ENCODE measurements around the gene AQP1.

AQP1 gene

DNA sequence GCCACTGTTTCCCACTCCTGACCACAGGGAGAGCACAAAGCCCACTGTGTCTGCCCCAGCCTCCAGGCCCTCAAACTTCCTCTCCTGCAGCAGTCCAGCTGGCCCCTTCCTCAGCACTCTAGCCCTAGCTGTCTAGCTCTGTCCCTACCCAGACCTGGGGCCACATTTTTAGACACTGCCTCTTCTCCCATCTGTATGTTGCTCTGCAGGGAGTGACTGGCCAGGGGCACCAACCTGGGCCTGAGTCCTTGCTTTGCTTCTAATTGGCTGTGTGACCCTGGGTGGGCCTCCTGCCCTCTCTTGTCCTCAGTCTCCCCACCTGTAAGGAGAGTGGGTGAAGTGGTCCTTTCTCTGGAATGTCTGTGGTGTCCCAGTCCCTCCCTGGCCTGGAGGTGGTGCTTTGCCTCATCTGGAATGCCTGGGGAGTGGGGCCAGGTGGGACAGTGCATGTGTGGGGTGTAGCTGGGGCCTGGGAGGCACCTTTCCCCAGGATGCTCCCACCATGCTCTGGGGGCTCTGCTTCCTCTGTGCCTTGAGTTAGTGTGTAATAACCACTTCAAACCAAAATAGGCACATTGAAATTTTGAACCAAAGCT lies 25.1 kb downstream of the AQP1 start:
- TF ChIP-seq CREB1 (IDR thresholded peaks at IDR 0.05; ENCODE audit: low read depth) = no peak

DNA sequence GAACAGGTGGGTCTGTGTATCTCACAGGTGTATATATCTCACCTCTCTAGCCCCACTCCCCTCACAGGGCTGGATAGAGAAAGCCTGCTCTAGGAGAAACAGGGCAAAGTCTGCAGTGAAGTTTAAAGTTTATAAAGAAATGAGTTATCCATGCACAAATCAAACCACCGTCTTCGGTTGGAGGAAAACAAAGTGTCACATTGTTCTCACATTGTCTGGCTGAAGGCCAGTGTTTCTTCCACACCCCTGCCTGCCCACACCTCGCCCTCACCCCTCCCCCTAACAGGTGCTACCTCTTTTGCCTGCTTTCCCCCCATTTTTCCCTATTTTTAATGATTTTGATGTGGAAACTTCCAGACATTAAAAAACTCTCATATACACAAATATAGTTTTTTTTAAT lies 25.8 kb downstream of the AQP1 start:
- TF ChIP-seq YY1 (IDR thresholded peaks at IDR 0.05; ENCODE audit: low read depth) (no peak), NFIC (IDR thresholded peaks at IDR 0.05) (0 out of 2 replicates have a peak, but pooled peaks have one; percentile 12), EP300 (IDR thresholded peaks at IDR 0.05; ENCODE audit: borderline replicate concordance) (no peak), FOXM1 (IDR thresholded peaks at IDR 0.05; ENCODE audit: borderline replicate concordance, low read depth) (no peak)
- TF ChIP-seq, protein P1, sequence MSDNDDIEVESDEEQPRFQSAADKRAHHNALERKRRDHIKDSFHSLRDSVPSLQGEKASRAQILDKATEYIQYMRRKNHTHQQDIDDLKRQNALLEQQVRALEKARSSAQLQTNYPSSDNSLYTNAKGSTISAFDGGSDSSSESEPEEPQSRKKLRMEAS (IDR thresholded peaks at IDR 0.05) = no peak
- TF ChIP-seq, protein P2, sequence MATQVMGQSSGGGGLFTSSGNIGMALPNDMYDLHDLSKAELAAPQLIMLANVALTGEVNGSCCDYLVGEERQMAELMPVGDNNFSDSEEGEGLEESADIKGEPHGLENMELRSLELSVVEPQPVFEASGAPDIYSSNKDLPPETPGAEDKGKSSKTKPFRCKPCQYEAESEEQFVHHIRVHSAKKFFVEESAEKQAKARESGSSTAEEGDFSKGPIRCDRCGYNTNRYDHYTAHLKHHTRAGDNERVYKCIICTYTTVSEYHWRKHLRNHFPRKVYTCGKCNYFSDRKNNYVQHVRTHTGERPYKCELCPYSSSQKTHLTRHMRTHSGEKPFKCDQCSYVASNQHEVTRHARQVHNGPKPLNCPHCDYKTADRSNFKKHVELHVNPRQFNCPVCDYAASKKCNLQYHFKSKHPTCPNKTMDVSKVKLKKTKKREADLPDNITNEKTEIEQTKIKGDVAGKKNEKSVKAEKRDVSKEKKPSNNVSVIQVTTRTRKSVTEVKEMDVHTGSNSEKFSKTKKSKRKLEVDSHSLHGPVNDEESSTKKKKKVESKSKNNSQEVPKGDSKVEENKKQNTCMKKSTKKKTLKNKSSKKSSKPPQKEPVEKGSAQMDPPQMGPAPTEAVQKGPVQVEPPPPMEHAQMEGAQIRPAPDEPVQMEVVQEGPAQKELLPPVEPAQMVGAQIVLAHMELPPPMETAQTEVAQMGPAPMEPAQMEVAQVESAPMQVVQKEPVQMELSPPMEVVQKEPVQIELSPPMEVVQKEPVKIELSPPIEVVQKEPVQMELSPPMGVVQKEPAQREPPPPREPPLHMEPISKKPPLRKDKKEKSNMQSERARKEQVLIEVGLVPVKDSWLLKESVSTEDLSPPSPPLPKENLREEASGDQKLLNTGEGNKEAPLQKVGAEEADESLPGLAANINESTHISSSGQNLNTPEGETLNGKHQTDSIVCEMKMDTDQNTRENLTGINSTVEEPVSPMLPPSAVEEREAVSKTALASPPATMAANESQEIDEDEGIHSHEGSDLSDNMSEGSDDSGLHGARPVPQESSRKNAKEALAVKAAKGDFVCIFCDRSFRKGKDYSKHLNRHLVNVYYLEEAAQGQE (IDR thresholded peaks at IDR 0.05; ENCODE audit: low read depth) = no peak

DNA sequence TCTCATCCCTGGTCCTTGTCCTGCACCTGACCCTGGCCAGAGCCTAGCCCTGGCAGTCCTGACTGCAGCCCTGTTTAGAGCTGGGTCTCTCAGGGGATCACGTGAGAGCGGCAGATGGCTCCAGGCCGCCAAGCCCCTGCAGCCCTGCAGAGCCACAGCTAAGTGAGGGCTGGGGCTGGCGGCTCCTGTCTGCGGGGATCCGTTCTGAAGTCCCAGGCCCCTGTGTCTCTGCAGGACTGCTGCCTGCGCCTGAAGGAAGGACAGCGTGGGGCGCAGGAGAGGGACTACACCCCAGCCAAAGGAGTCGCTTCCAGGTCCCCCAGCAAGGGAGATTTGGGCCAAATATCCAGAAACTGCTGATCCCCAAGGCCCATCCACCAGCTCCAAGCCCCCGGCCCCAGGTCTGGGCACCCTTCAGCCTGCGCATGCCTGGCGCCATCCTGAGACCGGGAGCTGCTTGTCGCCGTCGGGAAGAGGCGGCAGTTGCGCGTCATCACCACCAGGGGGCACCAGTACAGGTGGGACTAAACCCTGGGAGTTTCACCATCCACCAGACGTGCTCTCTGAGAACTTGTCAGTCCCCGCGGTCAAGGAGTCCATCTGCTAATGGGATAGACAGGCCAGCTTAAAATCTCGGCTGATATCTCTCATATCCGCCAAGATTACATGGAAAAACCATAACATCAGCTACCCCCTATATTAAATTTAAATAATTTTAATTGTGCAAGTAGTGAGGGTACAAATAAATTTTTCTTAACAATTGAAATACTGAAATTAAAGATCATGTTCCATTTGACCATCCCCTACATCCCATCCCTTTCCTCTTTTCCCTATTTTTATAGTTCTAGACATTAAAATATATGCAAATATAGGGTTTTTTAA lies 27.0 kb downstream of the AQP1 start:
- TF ChIP-seq, protein P2 (IDR thresholded peaks at IDR 0.05; ENCODE audit: low read depth) = no peak
- TF ChIP-seq CEBPB (IDR thresholded peaks at IDR 0.05) = peak; percentile 20; the same call in 1 of the 2 replicates
- no peak for TF ChIP-seq TCF12 (IDR thresholded peaks at IDR 0.05; ENCODE audit: low read depth)
- TF ChIP-seq TAF1 (IDR thresholded peaks at IDR 0.05; ENCODE audit: low read depth) = no peak
- peak; percentile 60 for TF ChIP-seq RAD21 (IDR thresholded peaks at IDR 0.05; ENCODE audit: low read depth)
- no peak for TF ChIP-seq EGR1 (IDR thresholded peaks at IDR 0.05)
- no peak for TF ChIP-seq EP300 (IDR thresholded peaks at IDR 0.05; ENCODE audit: borderline replicate concordance)
- TF ChIP-seq, protein P3, sequence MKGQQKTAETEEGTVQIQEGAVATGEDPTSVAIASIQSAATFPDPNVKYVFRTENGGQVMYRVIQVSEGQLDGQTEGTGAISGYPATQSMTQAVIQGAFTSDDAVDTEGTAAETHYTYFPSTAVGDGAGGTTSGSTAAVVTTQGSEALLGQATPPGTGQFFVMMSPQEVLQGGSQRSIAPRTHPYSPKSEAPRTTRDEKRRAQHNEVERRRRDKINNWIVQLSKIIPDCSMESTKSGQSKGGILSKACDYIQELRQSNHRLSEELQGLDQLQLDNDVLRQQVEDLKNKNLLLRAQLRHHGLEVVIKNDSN (IDR thresholded peaks at IDR 0.05) = no peak
- no peak for TF ChIP-seq FOXM1 (IDR thresholded peaks at IDR 0.05; ENCODE audit: borderline replicate concordance, low read depth)
- no peak for TF ChIP-seq ZBTB7A (IDR thresholded peaks at IDR 0.05; ENCODE audit: low read depth)
- 0 out of 2 replicates have a peak, but pooled peaks have one; percentile 35 for TF ChIP-seq YY1 (IDR thresholded peaks at IDR 0.05; ENCODE audit: low read depth)
- TF ChIP-seq TEAD4 (IDR thresholded peaks at IDR 0.05) = no peak
- TF ChIP-seq CREB1 (IDR thresholded peaks at IDR 0.05; ENCODE audit: low read depth) = no peak
- TF ChIP-seq, protein P1 (IDR thresholded peaks at IDR 0.05) = no peak

DNA sequence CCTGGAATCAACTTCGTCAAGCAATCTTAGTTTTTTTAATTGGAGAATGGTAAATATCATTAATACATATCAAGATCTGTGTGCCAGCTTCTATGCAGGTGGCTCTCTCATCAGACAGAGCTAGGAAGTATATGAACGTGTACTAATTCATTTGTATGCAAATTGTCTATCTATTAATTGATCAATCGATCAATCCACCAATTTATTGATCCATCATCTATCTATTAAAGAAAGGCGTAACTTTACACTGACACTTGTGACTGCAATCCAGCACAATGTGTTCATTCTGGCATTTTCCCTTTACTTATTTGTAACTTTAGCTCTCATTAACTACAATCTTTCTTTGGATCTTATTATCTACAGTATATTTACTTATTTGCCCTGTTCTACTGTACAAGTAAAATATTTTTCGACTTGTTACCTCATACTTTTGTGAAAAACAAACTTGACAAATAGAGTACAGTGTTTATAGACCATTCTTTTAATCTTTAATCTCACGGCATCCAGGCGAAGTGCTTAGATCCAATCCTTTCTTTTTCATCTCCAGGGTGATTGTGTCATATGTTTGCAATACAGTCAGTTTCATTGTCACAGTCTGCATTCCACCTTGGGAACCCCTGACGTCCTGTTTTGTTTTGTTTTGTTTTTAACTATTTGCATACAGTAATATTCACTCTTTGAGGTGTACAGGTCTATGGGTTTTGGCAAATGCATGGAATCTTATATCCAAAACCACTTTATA lies 30.1 kb downstream of the AQP1 start:
- TF ChIP-seq YY1 (IDR thresholded peaks at IDR 0.05; ENCODE audit: low read depth) = no peak
- TF ChIP-seq, protein P2 (IDR thresholded peaks at IDR 0.05; ENCODE audit: low read depth) = no peak
- TF ChIP-seq RAD21 (IDR thresholded peaks at IDR 0.05; ENCODE audit: low read depth) = no peak
- no peak for TF ChIP-seq CREB1 (IDR thresholded peaks at IDR 0.05; ENCODE audit: low read depth)
- no peak for TF ChIP-seq TCF12 (IDR thresholded peaks at IDR 0.05; ENCODE audit: low read depth)
- TF ChIP-seq CEBPB (IDR thresholded peaks at IDR 0.05) = no peak
- TF ChIP-seq ZBTB7A (IDR thresholded peaks at IDR 0.05; ENCODE audit: low read depth) = no peak
- TF ChIP-seq EP300 (IDR thresholded peaks at IDR 0.05; ENCODE audit: borderline replicate concordance) = no peak
- TF ChIP-seq, protein P1 (IDR thresholded peaks at IDR 0.05) = no peak
- TF ChIP-seq FOXM1 (IDR thresholded peaks at IDR 0.05; ENCODE audit: borderline replicate concordance, low read depth) = no peak
- TF ChIP-seq EGR1 (IDR thresholded peaks at IDR 0.05) = no peak
- TF ChIP-seq, protein P3 (IDR thresholded peaks at IDR 0.05) = no peak
- TF ChIP-seq TEAD4 (IDR thresholded peaks at IDR 0.05) = no peak
- no peak for TF ChIP-seq TAF1 (IDR thresholded peaks at IDR 0.05; ENCODE audit: low read depth)
- no peak for TF ChIP-seq NFIC (IDR thresholded peaks at IDR 0.05)
